GM18951 (cell line): ENCODE data around the gene PNMA8A.
"Not testable (repeated sequence)": the region's sequence is repeated elsewhere in the genome, so short reads cannot be mapped to it uniquely, and the experiment has no call there.

ENCODE experiments used
- POLR2A ChIP-seq: IDR thresholded peaks from 4 replicates; pipeline ENCODE4 v1.6.1; 2011; ENCODE audit warnings: mild to moderate bottlenecking; ENCODE audit not compliant: insufficient read length, insufficient read depth; ENCODE audit errors: extremely low read depth
- in situ Hi-C: fragments of 300-500 bp; cut with MboI; formaldehyde crosslinking; loops from one replicate; pipeline ENCODE4 v1.12.0; 2022; ENCODE audit warnings: low sequenced_read_pairs, mixed read lengths, inconsistent platforms; ENCODE audit not compliant: unreplicated experiment

Gene PNMA8A

DNA sequence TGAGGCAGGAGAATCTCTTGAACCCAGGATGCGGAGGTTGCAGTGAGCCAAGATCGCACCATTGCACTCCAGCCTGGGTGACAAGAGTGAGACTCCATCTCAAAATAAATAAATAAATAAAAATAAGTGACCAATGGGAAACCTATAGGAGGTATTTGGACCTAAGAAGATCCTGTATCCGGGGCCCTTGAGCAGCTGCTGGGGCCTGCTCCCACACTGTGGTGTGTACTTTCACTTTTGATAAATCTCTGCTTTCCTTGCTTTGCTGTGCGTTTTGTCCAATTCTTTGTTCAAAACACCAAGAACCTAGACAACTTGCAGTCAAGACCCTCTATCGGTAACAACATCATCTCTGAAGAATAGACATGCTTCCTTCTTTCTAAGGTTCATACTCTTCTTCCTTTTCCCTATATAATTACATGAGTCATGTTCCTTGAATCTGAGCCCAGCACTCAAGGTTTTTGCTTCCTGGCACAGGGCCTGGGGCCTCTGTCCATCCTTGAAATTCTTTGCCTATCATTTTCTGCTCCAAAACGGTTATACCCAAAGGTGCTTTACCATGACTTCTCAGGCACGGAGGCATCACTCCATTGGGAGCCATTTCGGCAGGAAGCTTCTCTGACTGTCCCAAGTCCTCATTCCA, 28.4 kb downstream of the PNMA8A start:
- in situ Hi-C loops = no loop called here

DNA sequence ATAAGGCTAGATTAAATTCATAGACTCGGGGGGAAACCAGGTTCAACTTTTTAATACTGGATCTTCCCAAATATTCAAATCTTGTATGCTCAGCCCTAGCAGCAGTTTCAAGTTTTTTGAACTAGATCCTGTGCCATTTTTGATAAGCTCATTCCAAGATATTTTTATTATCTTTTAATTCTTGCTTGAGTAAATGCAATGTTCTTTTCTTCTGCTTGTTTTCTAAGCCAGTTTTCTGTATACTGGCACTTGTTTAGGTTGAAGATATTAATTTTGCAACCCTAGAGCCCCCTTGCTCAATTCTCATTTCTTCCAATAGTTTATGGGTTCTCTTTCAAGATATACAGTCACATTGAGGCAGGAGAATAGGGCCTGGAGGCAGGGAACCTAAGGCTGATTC, 29.5 kb downstream of the PNMA8A start:
- in situ Hi-C loops = no loop called here
- no peak for TF ChIP-seq POLR2A

More for the DNA sequence above, 28.4 kb downstream of the PNMA8A start:
- TF ChIP-seq POLR2A = no peak

DNA sequence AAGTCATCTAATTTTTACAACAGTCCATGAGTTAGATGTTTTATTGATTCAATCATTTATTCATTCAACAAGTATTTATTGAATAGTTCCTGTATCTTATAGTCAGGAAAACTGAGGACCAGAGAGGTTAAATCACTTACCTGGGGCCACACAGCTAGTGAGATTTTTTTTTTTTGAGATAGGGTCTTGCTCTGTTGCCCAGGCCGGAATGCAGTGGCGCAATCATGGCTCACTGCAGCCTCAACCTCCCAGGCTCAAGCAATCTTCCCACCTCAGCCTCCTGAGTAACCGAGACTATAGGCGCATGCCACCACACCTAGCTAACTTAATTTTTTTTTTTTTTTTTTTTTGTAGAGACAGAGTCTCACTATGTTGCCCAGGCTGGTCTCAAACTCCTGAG, 35.7 kb downstream of the PNMA8A start:
- in situ Hi-C loops = not testable (repeated sequence)

DNA sequence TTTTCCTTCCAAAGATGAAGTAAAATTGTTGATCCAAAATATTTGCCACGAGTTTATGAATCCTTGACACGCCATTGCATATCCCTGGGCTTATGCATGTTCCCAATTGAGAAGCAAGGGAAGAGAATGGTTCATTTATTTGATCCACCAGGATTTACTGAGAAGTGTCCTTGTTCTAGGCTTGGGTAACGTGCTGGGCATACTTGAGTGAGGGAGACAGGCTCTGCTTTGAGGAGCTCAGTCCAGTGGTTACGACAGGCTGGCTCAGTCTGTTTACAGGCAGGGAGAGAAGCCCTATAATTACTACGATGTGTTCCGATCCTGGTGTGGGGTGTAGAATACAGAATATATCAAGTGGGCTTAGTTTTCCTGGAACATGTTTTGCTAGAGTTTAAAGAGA, 36.4 kb downstream of the PNMA8A start:
- in situ Hi-C loops = no loop called here
- no peak for TF ChIP-seq POLR2A

DNA sequence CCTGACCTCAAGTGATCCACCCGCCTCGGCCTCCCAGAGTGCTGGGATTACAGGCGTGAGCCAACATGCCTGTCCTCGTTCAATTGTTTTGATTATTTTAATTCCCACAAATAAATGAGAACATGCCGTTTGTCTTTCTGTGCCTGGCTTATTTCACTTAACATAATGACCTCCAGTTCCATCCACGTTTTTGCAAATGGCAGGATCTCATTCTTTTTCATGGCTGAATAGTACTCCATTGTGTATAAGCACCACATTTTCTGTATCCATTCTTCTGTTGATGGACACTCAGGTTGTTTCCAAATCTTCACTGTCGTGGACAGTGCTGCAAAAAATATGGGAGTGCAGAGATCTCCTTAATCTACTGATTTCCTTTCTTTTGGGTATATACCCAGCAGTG, 37.9 kb downstream of the PNMA8A start:
- in situ Hi-C loops = not testable (repeated sequence)

DNA sequence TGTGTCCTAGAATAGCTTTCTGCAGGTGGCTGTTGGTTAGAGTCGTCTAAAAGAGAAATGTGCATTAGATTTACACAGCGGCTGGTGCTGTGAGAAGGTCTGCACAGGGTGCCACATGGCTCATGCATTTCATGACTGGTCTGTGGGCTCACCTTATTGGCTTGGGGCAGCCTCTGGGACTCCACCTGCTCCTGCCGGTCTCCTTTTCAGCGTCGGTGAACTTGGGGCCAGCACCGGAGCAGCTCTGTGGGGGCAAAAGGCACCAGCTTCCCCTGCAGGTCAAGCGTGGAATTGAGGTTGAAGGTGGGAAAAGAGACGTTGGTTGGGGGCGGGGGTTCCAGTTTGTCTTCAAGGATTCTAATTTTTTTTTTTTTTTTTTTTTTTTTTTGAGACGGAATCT, 39.5 kb downstream of the PNMA8A start:
- no peak for TF ChIP-seq POLR2A
- in situ Hi-C loops = no loop called here

DNA sequence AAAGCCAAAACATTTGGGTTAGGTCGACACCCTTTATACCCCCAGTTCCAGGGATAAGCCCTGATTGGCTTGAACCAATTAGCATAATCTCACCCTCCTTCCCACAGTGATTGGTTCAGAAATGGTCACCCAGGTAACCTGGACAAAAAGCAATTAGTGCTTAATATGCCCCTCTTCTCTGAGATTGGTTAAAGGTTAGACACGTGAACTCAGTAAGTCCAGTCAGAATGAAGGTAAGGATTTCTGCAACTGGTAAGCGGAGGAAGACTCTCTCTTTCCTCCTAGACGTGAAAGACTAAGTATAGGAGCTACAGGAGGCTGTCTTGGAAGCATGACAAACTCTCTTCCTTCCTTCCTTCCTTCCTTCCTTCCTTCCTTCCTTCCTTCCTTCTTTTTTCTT, 41.4 kb downstream of the PNMA8A start:
- no peak for TF ChIP-seq POLR2A
- in situ Hi-C loops = no loop called here

DNA sequence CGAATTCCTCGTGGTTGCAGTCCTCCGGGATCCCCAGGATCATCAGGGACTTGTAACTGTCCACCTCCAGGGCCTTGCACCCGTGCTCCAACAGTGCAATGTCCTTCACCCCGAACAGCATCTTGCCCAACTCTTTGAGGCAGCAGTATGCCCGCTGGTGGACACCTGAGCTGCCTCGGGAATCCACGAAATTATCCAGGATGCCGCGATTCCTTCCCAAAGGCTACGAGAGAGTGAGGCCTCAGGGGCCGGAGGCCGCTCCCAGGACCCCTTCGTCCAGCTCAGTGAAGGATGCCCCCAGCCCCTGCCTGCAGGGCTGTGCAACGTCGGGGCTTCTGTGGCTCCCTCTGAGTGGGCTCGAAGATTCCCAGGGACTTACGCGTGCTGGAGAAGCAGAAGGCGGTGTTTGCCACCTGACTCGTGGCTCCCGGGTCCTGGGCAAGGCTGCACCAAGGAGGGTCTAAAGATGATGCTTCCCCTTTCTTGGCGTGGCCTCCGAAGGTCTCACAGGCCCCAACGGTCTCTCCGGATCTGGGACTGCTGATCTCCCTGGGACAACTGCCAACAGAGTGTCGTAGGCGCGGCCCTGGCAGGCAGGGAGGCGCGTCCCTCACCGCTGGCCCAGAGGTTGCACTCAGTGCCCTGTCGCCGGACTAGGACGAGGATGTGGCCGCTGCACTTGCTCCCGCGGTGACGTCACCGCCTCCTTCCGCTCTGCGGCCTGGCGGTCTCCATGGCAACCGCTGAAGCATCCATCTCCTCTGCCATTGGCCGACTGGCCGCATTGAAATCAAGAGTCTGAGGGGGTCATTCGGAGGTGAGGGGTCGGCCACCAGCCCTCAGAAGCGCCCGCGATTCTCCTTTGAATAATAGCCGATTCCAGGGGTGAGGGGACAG, 42.9 kb downstream of the PNMA8A start, which contains the start of gene PNMA8C:
Gene PNMA8C (minus strand): TSS at position 698 of the 897 bp plus-strand sequence. CDS start 577 bp downstream, at position 121.
- in situ Hi-C loops = no loop called here
- no peak for TF ChIP-seq POLR2A

DNA sequence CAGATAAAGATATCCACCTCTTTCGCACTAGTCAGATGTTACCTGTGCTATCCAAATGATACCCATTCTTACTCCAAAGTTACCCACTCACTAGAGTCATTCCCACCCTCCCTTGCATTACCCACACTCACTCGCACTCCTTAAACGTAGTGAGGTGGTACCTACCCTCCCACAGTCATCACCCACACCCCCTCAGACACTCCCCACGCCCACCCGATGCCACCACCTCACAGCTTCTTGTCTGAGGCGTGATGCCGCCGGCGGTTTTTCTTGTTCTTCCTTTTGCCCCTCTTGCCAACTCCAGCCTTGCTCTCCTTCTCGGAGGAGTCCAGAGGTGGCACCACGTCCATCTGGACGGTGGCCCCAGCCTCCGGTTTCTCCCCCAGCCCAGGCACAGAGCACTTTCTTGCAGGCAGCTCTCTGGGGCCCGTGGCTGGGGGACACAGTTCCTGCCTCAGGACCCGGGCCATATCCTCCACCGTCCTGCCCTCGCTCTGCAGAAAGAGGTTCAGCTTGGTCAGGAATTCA, 43.8 kb downstream of the PNMA8A start:
- in situ Hi-C loops = no loop called here
- no peak for TF ChIP-seq POLR2A

DNA sequence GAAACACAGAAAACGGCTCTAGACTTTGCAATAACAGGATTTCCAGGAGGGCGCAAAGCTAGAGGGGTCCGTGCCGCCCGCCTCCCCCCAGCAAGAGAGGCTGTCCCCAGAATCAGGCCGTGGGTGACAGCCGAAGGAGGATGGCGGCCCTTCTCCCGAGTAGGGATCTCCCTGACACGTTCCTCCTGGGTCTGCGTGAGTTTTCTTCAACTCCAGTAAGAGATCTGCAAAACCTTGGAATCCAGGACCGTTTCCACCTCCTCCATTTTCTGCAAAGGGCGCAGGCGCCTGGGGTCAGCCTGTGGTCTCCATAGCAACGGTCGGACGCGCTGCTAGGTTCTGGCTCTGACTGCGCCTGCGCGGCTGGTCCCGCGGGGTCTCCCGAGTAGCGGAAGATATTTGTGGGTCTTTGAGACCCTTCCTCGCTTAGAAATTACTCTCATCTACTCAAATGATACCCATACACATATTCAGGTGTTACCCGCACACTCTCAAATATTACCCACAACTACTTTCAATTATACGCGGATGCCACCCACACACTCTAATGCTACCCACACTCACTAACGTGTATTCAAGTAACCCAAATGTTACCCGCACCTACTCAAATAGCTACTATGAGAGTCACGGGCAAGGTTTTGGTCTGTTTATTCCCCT, 44.7 kb downstream of the PNMA8A start:
- no peak for TF ChIP-seq POLR2A
- in situ Hi-C loops = no loop called here

DNA sequence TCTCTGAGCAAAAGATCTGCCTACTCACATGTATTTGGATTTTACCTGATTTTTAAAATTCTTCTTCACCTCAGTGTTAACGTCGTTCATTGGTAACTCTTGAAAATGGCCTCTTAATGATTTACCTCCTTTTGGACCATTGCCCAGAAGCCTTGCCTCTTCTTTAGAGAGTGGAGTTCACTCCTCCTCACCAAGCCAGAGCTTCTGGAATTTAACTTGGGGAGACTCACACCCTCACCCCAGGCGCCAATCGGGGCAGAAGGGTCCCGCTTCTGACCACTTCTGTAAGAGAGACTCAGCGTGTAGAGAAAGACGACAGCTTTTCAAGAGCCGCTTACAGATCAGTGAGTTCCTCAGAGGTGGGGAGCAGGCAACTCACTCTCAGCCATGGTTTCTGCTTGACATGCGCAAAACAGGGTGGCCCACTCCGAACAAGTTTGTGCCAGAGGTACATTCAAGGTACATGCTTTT, 45.3 kb downstream of the PNMA8A start:
- TF ChIP-seq POLR2A = no peak
- in situ Hi-C loops = no loop called here

DNA sequence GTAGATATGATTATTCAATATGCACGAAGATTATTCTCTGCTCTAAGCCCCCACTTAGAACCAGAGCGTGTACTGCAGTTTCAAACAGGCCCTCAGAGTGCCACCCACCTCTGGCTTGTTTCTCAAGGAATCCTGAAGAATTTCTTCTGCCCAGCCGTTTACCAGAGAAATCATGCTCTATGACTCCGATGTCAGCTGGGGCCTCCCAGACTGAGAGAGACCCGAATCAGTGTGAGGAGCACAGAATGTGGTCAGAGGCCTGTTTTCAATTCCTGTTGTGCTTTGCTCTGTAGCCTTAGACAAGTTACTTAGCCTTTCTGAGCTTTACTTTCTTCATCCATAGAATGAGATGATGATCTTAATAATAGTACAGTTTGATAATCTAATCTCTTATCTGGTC, 48.2 kb downstream of the PNMA8A start:
- no peak for TF ChIP-seq POLR2A
- in situ Hi-C loops = no loop called here

DNA sequence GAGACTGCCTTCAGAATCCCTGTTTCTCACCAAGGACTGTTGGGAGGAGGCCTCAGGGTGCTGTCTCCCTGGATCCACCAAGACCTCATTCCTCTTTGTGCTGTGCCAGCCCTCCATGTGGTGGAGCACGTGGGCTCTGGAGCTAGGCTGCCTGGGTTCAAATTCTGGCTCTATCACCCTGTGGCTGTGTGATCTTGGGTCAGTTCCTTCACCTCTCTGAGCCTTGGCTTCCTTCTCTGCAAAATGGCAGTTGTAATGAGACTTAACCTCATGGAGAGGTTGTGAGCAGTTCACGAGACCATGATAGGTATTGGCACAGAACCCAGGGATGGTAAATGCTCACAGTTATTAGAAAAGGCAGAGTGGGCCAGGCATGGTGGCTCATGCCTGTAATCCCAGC, 49.0 kb downstream of the PNMA8A start:
- TF ChIP-seq POLR2A = no peak
- in situ Hi-C loops = no loop called here

DNA sequence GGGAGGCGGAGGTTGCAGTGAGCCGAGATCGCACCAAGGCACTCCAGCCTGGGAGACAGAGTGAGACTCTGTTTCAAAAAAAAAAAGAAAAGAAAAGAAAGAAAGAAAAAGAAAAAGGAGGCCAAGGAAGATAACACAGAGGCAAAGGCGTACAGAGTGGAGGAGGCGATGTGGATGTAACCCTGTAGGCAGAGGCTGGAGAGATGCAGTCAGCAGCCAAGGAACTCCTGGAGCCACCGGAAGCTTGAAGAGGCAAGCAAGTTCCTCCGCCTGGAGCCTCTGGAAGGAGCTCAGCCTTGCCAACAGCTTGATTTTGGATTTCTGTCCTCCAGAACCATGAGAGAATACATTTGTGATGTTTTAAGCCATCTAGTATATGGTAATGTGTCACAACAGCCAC, 51.3 kb downstream of the PNMA8A start:
- no peak for TF ChIP-seq POLR2A
- in situ Hi-C loops = no loop called here
